Keratinocyte (primary cell): Measurements from ENCODE around the gene MOSMO. TPM values are rescaled to one million over a fixed set of nuclear protein-coding genes. Genes with fewer than 3 reads are reported as not detected.

Source experiments
- DNase-seq: peaks from one replicate; pipeline ENCODE4 v3.0.0-alpha.2; 2011; ENCODE audit warnings: low read depth, missing footprints, low spot score
- FAIRE-seq: peaks from 2 replicates; lab custom pipeline; 2011; peaks lifted over from hg19 to GRCh38; lab: Jason Lieb, UNC
- H2AFZ ChIP-seq: 2 replicates; pipeline ENCODE4 v1.6.0; 2012; ENCODE audit warnings: low read length, control low read depth, inconsistent platforms; ENCODE audit not compliant: control insufficient read depth
- H3K27ac ChIP-seq: 2 replicates; pipeline ENCODE4 v1.5.1; 2011; ENCODE audit warnings: low read length; ENCODE audit not compliant: control insufficient read depth, insufficient read depth
- H3K27me3 ChIP-seq: 3 replicates; pipeline ENCODE4 v1.6.0; 2011; ENCODE audit warnings: low read length; ENCODE audit not compliant: control insufficient read depth, insufficient read depth; ENCODE audit errors: extremely low read depth
- H3K36me3 ChIP-seq, 2 experiments: 2 replicates in 1 of 2; 3 replicates in 1 of 2; pipeline ENCODE4 v1.5.1; 2011; ENCODE audit warnings: low read length in 2 of 2, mild to moderate bottlenecking in 1 of 2; ENCODE audit not compliant: control insufficient read depth in 2 of 2, insufficient read depth in 2 of 2; ENCODE audit errors: extremely low read depth in 1 of 2
- H3K4me1 ChIP-seq: 3 replicates; pipeline ENCODE4 v1.5.1; 2011; ENCODE audit warnings: low read length; ENCODE audit not compliant: control insufficient read depth, insufficient read depth; ENCODE audit errors: extremely low read depth
- H3K4me2 ChIP-seq: 3 replicates; pipeline ENCODE4 v1.6.0; 2011; ENCODE audit warnings: low read depth, low read length; ENCODE audit not compliant: control insufficient read depth, insufficient read depth; ENCODE audit errors: extremely low read depth
- H3K4me3 ChIP-seq, 3 experiments: fragments of 200-600 bp in 1 of 3; sonication (generic) in 1 of 3; 2 replicates in 2 of 3; 3 replicates in 1 of 3; pipeline ENCODE4 v1.5.1; 2011 to 2016; ENCODE audit warnings: low read length in 3 of 3, mild to moderate bottlenecking in 3 of 3, control low read depth in 2 of 3, inconsistent platforms in 1 of 3, low read depth in 1 of 3, mixed read lengths in 1 of 3, mixed run types in 1 of 3, moderate library complexity in 1 of 3; ENCODE audit not compliant: control insufficient read depth in 2 of 3, insufficient read depth in 2 of 3; ENCODE audit errors: extremely low read depth in 1 of 3
- H3K79me2 ChIP-seq: 2 replicates; pipeline ENCODE4 v1.6.0; 2012; ENCODE audit warnings: low read length; ENCODE audit not compliant: control insufficient read depth, insufficient read depth
- H3K9ac ChIP-seq: 3 replicates; pipeline ENCODE4 v1.6.0; 2011; ENCODE audit warnings: low read length; ENCODE audit not compliant: control insufficient read depth, insufficient read depth; ENCODE audit errors: extremely low read depth
- H3K9me1 ChIP-seq: 3 replicates; pipeline ENCODE4 v1.6.0; 2011; ENCODE audit warnings: low read length; ENCODE audit not compliant: control insufficient read depth, insufficient read depth; ENCODE audit errors: extremely low read depth
- H3K9me3 ChIP-seq: 2 replicates; pipeline ENCODE4 v1.5.1; 2012; ENCODE audit warnings: low read depth, low read length; ENCODE audit not compliant: control insufficient read depth
- H4K20me1 ChIP-seq: 3 replicates; pipeline ENCODE4 v1.6.0; 2011; ENCODE audit warnings: low read length; ENCODE audit not compliant: control insufficient read depth, insufficient read depth; ENCODE audit errors: extremely low read depth
- CTCF ChIP-seq, 3 experiments: IDR thresholded peaks in 1 of 3; conservative IDR thresholded peaks in 1 of 3; optimal IDR thresholded peaks in 1 of 3; 2 replicates in 2 of 3; 3 replicates in 1 of 3; pipeline versions ENCODE3 to v1.5.1; 2011; ENCODE audit warnings: low read length in 3 of 3, mild to moderate bottlenecking in 3 of 3, moderate library complexity in 2 of 3, control low read depth in 1 of 3, inconsistent platforms in 1 of 3; ENCODE audit not compliant: insufficient read depth in 2 of 3; ENCODE audit errors: extremely low read depth in 1 of 3
- EZH2 ChIP-seq: IDR thresholded peaks from one replicate; pipeline ENCODE4 v1.6.1; 2012; ENCODE audit warnings: inconsistent platforms, mild to moderate bottlenecking, low read length, moderate library complexity
- dilution Hi-C: fragments of 300-500 bp; cut with MboI; formaldehyde crosslinking; loops from one replicate; pipeline ENCODE4 v1.7.0; 2020; ENCODE audit warnings: low sequenced_read_pairs; ENCODE audit not compliant: extremely low pct_ligation_motif_present
- polyA plus RNA-seq, 5 experiments: library from polyadenylated mRNA; depleted of rRNA in 3 of 5; stranded (reverse) in 3 of 5; stranded (forward) in 1 of 5; unstranded in 1 of 5; fragments of >200 nt; gene quantifications; 1 replicate in 1 of 5; 2 replicates in 3 of 5; 3 replicates in 1 of 5; pipeline versions ENCODE4 v1.2.1 to v1.2.3, GENCODE V29; 2011 to 2012; ENCODE audit warnings: missing spikeins in 2 of 5, low read depth in 1 of 5, low replicate concordance in 1 of 5

Gene MOSMO
- polyA plus RNA-seq, 1 donor (not counting 4 experiments of a cell fraction or from before 2014, with no cell fraction given), result 26.2 TPM

GRCh38 chr16:21973945-21974344 lies 34.0 kb upstream of the MOSMO start:
- Histone ChIP-seq H3K36me3 (peaks cover 18 to 36% of the 10 kb centered on the region in 2 experiments), H3K27ac (no peak overlapping the region), H2AFZ (no peak overlapping the region)

GRCh38 chr16:21980032-21980431 lies 27.9 kb upstream of the MOSMO start:
- dilution Hi-C loops, result no loop called here
- Histone ChIP-seq H3K27me3 (no peaks in the 10 kb centered on the region), H3K9me3 (no peaks in the 10 kb centered on the region), H3K79me2 (no peaks in the 10 kb centered on the region), H3K4me3 (no peak overlapping the region), H3K36me3 (peaks cover 24 to 25% of the 10 kb centered on the region in 2 experiments), H3K4me2 (no peak overlapping the region), H2AFZ (no peak overlapping the region), H3K27ac (no peak overlapping the region), H3K9ac (no peak overlapping the region), H3K9me1 (no peaks in the 10 kb centered on the region), H4K20me1 (no peaks in the 10 kb centered on the region), H3K4me1 (no peaks in the 10 kb centered on the region)
- FAIRE-seq, result no peak
- TF ChIP-seq EZH2 (no peak), CTCF (optimal IDR thresholded peaks at IDR 0.05 in 1 of 3, IDR thresholded peaks at IDR 0.05 in 1 of 3, conservative IDR thresholded peaks at IDR 0.05 in 1 of 3; ENCODE audit: extremely low read depth in 1 of 3, insufficient read depth in 2 of 3, low read length in 3 of 3) (no peak)
- DNase-seq, result no peak

More at GRCh38 chr16:21973945-21974344, 34.0 kb upstream of the MOSMO start:
- Histone ChIP-seq H4K20me1 (no peaks in the 10 kb centered on the region), H3K4me2 (no peak overlapping the region), H3K27me3 (no peaks in the 10 kb centered on the region), H3K4me3 (no peak overlapping the region), H3K4me1 (no peaks in the 10 kb centered on the region), H3K9me3 (no peaks in the 10 kb centered on the region), H3K79me2 (no peaks in the 10 kb centered on the region), H3K9me1 (no peaks in the 10 kb centered on the region), H3K9ac (no peak overlapping the region)
- dilution Hi-C loops, result no loop called here
- no peak for FAIRE-seq
- DNase-seq, result no peak
- TF ChIP-seq EZH2 (no peak), CTCF (optimal IDR thresholded peaks at IDR 0.05 in 1 of 3, IDR thresholded peaks at IDR 0.05 in 1 of 3, conservative IDR thresholded peaks at IDR 0.05 in 1 of 3; ENCODE audit: extremely low read depth in 1 of 3, insufficient read depth in 2 of 3, low read length in 3 of 3) (no peak)
